ENCODE measurements around the gene NPIPA5.
"Not testable (repeated sequence)": the region's sequence is repeated elsewhere in the genome, so short reads cannot be mapped to it uniquely, and the experiment has no call there.

The NPIPA5 gene

DNA sequence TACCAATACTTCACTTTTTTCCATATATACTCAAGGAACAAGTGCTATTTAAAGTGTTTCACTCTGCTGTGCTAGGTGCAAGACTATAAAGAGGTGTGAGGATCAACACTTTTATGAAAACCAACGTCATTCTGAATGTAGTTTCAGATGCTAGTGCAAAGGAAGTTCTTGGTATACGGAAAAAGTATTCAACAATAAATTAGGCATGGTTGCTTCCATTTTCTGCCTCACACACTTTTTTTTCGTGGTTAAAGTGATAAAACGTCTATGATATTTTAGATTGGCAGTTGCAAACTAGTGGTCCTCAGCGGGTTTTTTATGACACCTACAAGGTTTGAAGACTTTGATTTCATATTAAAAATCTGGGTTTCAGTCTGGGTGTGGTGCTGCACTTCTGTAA, 11.8 kb upstream of the NPIPA5 start:
- not testable (repeated sequence) for DNase-seq (ENCODE audit: low read depth)

DNA sequence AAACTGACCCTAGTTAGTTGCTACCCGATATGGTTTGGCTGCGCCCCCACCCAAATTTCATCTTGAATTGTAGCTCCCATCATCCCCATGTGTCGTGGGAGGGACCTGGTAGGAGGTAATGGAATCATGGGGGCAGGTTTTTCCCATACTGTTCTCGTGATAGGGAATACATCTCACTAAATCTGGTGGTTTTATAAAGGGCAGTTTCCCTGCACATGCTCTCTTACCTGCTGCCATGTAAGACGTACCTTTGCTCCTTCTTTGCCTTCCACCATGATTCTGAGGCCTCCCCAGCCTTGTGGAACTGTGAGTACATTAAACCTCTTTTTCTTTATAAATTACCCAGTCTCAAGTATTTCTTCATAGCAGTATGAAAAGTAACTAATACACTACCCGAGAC, 10.0 kb upstream of the NPIPA5 start:
- not testable (repeated sequence) for DNase-seq (ENCODE audit: low read depth)

DNA sequence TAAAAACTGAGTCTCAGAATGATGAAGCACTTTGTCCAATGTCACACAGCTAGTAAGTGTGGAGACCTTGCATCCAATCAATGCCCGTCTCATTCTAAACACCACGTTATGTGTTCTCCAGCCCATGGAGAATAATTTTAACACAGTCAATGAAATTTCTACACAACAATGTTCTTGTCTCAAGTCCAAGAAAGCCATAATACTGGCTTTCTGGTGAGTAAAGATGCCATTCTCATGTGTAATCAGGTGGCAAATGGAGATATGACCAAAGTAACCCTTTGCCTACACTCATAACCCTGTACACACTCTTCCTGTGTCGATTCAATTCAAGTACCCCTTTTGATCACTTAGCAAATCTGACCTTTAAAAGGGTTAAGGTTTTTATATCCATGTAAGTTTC, 4.7 kb upstream of the NPIPA5 start:
- DNase-seq (ENCODE audit: low read depth), result not testable (repeated sequence)

DNA sequence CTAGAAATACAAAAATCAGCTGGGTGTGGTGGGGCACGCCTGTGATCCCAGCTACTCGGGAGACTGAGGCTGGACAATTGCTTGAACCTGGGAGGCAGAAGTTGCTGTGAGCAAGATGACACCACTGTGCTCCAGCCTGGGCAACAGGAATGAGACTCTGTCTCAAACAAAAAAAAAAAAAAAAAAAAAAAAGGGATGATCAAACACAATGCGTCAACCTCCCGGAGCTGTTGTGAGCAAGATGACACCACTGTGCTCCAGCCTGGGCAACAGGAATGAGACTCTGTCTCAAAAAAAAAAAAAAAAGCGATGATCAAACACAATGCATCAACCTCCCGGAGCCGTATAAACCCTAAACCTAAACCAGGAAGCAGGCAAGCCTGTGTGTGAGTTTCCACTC, 20.6 kb downstream of the NPIPA5 start:
- not testable (repeated sequence) for DNase-seq (ENCODE audit: low read depth)

DNA sequence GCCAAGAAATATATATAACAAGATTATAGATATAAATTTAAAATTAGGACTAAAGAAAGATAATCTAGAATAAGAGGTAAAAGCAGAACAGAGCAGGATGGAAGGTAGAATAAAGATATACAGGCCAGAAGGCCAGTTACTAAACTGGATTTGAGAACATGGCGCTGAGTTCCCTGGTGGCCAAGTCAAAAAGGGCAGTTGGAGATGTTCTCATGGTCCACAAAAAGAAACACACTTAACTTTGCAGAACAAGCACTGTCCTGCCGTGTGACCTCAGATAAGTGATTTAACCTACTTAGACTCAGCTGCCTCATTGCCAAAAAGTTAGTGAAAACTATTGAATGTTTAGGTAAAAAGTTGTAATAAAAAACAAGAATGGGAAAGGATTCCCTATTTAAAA, 23.2 kb downstream of the NPIPA5 start:
- DNase-seq (ENCODE audit: low read depth), result not testable (repeated sequence)

DNA sequence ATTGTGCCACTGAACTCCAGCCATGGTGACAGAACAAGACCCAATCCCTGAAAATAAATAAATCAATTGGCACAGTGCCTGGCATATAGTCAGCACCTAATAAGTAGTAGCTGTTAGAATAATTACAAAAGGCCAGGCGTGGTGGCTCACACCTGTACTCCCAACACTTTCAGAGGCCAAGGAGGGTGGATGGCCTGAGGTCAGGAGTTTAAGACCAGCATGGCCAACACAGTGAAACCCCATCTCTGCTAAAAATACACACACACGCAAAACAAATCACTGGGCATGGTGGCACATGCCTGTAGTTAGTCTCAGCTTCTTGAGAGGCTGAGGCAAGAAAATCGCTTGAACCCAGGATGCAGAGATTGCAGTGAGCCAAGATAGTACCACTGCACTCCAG, 25.2 kb downstream of the NPIPA5 start:
- not testable (repeated sequence) for DNase-seq (ENCODE audit: low read depth)

DNA sequence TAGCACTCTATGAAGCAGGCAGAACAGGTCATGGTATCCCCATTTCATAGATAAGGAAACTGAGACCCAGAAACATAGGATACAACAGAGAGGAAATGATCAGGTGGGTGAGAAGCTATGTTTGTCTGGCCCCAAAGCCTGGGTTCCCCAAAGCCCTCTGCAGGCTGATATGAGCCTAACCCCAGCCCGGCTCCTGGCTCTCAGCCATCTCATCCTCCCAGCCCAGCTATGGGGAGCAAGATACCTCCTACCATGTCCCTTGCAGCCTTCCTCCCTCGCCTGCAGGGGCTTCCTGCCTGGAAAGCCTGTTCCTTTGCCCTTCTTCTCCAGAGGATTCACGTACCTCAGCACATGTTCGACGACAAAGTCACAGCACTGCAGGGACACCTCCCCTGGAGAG, 26.3 kb downstream of the NPIPA5 start:
- DNase-seq (ENCODE audit: low read depth), result not testable (repeated sequence)

DNA sequence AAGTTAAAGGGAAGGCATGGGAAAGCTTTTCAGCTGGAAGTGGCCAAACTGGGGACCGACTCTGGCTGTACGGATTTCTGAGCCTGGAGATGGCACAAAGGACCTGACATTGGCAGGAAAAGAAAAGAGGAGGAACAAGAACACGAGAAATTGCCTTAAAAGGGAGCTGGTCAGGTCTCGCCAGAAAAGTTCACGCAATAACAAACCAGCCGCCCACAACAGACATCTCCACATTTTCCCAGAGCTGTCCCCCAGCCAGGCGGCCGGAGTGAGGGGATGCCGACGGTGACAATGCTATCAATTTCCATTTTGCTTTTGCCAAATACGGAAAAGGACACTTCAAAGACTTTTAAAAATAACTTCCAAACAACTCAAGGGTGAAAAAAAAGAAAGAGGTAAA, 26.8 kb downstream of the NPIPA5 start:
- not testable (repeated sequence) for DNase-seq (ENCODE audit: low read depth)

DNA sequence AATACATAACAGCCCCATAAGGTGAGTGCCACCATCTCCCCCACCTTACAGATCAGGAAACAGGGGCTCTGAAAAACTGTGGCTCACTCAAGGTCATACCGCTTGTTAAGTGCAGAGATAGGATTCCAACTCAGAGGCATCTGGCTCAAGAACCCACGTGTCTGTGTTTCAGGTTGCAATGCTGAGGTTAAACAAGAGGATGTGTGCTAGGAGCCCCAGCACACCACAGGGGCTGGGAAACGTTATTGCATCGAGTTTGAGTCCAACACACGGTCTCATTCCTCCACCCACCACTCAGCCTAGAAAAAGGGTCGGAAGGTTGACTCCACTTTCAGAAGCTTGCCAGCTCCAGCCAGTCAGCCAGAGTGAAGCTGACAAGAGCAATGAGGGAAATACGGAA, 29.4 kb downstream of the NPIPA5 start:
- DNase-seq (ENCODE audit: low read depth), result not testable (repeated sequence)

DNA sequence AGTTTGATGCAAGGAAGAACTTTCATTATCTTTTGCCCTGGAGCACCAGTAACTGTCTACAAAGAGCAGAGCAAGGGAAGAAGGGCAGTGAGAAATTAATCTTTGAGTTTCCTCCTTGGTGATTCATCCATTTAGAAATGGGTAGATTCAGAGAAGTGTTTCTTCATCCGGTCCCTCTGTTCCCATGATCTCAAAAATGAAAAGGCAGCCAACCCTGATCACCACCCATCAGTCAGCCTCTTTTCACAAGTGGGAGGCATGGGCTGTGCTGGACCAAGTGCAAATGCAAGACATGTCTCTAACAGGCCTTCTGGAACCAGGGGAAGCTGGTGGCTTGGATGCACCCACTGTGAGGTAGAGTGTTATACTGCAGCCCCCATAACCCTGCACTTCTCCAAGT, 35.8 kb downstream of the NPIPA5 start:
- DNase-seq (ENCODE audit: low read depth), result not testable (repeated sequence)

DNA sequence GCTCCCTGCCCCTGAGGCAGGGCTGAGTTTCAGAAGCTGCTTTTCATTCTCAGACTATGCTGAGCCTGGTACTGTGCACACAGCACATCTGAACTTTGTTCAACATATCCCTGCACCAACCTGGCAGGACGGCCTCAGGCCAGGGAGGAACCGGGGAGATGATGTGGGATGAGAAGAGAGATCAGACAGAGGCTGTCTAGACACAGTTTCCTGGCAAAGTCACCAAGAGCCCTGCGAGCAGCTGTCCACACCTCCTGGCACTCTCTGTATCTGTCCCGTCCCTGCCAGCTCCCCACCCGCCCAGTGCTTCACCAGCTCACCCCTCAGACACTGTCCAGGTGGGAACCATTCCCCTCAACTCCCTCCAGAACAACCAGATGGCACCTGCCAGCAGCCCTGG, 39.1 kb downstream of the NPIPA5 start:
- DNase-seq (ENCODE audit: low read depth), result not testable (repeated sequence)

DNA sequence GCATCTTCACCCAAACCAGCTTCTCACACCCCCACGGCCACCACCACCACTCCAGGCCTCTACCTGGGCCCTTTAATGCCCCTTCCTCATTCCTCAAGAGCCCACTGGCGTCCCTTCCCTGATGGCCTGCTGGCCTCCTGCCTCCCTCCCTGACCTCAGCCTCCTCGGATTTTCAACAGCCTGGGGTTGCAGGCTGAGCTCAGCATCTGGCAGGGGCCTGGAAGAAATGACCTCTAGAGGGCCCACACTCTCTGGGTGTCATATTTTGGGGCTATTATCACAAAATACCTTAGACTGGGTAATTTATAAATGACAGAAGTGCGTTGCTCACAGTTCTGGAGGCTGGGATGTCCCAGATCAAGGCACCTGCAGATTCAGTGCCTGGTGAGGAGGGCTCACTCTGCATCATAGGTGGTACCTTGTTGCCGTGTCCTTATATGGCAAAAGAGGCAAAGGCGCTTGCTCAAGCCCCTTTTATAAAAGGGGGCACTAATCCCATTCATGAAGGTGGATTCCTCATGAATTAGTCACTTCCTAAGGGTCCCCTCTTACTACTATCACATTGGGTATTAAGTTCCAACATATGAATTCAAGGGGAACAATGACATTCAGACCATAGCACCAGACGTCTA, 40.0 kb downstream of the NPIPA5 start:
- DNase-seq (ENCODE audit: low read depth), result not testable (repeated sequence)

DNA sequence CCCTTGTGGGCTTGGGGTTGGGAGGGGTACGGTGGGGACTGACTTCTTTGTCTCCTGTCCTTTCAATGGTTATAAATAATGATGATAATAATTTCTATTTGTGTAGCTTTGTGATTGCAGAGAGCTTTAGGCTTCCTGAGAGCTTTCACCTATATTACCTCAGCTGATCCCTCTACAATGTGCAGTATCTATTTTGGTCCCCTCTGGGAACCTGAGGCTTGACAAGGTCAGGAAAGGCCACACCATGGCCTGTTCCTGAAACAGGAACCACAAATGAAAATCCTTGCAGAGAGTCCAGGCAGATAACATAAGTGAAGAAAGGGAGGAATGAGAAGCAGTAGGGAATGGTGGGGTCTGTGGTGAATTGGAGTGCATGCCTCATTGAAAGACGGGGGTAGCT, 42.5 kb downstream of the NPIPA5 start:
- DNase-seq (ENCODE audit: low read depth), result not testable (repeated sequence)

DNA sequence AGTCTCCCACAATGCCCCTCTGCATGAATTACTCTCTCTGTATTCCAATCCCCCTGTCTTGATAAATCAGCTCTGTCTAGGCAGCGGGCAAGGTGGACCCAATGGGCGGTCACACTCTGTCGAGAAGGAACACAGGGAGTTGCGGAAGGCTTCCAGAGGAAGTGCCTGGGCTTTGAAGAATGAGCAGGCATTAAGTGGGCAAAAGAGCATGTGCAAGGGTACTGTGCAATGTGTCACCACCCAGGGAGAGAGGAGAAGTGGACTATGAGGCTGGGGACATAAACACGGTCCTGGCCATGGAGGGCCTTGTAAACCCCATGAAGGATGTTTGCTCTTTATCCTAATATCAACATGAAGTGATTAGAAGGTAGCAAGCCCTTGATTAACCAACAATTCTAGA, 44.1 kb downstream of the NPIPA5 start:
- DNase-seq (ENCODE audit: low read depth), result not testable (repeated sequence)

DNA sequence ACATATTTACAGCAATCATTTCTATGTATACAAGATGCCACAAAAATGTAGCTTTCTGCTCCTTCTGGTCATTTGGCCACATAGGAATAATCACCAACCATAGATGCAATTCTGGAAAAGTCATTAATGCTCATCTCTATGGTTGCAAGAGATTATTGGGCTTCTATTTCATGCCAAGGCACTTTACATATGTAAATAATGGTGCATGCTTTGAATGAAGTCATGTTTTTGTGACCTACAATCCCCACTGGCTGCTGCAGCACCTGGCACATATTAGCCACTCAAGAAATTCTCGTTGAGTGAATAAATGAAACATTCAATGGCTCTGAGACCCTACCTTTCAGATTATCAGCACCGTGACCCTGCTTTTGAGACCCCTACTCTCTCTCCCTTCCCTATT, 47.1 kb downstream of the NPIPA5 start:
- DNase-seq (ENCODE audit: low read depth), result not testable (repeated sequence)

DNA sequence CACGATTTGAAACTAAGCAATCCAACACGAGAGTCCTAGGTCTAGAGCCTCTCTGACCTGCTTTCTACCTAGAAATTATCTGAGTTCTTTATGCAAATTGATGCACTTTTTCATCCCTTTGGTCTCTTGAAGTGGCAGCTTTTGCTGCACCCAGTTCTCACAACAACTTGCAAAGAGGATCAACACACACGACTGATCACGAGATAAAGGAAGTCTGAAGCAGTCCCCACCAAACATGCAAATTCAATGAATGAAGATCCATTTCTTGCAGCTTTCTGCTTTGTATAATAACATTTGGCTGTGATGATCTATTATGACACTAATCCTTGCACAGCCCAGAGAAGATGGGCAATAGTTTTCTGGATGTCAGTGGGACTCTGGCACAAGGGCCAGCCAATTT, 53.1 kb downstream of the NPIPA5 start:
- DNase-seq (ENCODE audit: low read depth), result not testable (repeated sequence)

DNA sequence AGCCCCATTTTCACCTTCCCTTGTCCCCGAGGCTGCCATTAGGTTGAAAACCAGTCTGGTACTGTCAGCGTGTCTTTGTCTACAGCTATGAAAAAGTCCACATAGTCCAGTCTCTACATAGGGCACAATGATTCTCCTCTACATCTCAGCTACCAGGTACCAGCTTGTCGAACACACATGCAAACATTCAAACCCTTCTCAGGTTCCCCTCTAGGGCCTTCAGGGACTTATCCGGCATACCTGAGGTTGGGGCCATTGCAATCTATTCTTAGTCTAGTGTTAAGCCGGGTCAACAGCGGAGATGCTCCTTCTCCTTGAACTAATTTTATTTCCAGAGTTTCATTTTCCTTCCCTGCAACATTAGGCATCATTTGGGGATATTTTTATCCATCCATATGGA, 54.7 kb downstream of the NPIPA5 start:
- not testable (repeated sequence) for DNase-seq (ENCODE audit: low read depth)

DNA sequence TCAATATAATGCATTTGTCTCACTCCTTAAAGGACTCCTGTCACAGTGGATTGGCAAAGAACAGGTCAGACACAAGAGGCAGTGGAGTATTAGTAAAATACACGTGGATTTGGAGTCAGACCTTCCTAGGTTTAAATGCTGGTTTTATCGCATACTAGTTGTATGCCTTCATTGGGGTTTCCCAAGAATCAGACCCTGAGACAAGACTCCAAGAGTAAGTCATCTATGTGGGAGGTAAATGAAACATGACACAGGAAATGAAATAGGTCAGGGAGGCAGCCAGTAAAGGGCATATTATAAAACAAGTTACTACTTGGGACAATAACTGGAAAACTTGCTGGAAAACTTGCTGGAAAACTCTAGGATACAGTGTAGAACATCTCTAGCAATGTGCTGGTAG, 56.9 kb downstream of the NPIPA5 start:
- not testable (repeated sequence) for DNase-seq (ENCODE audit: low read depth)

DNA sequence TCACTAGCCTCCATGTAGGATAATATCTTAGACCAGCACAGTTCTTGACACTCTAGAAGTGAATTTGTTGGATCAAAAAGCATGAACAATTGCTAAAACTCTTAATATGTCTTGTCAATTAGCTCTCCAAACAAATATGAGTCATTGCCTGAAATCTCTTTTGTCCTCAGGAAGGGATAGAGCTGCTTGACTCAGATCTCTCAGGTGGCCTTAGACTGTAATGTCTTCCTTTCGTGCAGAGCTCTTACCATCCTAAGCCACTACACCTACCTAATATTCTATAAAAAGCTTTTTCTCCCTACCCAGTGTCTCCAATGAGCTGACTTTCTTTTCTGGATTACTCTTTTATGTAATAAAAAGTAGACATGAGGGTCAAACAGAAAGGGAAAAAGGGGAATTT, 63.5 kb downstream of the NPIPA5 start:
- DNase-seq (ENCODE audit: low read depth), result not testable (repeated sequence)

Measured in GM04504 (cell line).